HG03571 (cell line): ENCODE measurements around the gene NXT1.
"Not testable (repeated sequence)": the region's sequence is repeated elsewhere in the genome, so short reads cannot be mapped to it uniquely, and the experiment has no call there.

Experiments
- ATAC-seq: cut with Tn5 transposase; IDR thresholded peaks from one replicate; pipeline ENCODE4 v1.9.1; 2021; ENCODE audit not compliant: unreplicated experiment

NXT1 gene

GRCh38 chr20:23350196-23350903 is at the start of gene NXT1:
NXT1 (plus strand) TSS chr20:23350791; CDS start chr20:23354042, 3,251 bp downstream.
- peak; percentile 85 for ATAC-seq

GRCh38 chr20:23301436-23302050 is 49.0 kb upstream of the NXT1 start:
- no peak for ATAC-seq

GRCh38 chr20:23302386-23302785 is 48.2 kb upstream of the NXT1 start:
- ATAC-seq = no peak

GRCh38 chr20:23302801-23303200 is 47.8 kb upstream of the NXT1 start:
- no peak for ATAC-seq

- no peak for ATAC-seq
These were observed 47.1 kb upstream of the NXT1 start for GRCh38 chr20:23303325-23304102.

GRCh38 chr20:23304616-23305015 is 46.0 kb upstream of the NXT1 start:
- no peak for ATAC-seq

- no peak for ATAC-seq
These were observed 45.5 kb upstream of the NXT1 start for GRCh38 chr20:23305098-23305497.

GRCh38 chr20:23307393-23307792 is 43.2 kb upstream of the NXT1 start:
- ATAC-seq = not testable (repeated sequence)

- no peak for ATAC-seq
These were observed 42.6 kb upstream of the NXT1 start for GRCh38 chr20:23308024-23308423.

GRCh38 chr20:23308908-23309307 is 41.7 kb upstream of the NXT1 start:
- ATAC-seq = no peak

- no peak for ATAC-seq
These were observed 40.8 kb upstream of the NXT1 start for GRCh38 chr20:23309781-23310180.

- ATAC-seq = no peak
These were observed 38.6 kb upstream of the NXT1 start for GRCh38 chr20:23311947-23312506.

GRCh38 chr20:23313271-23313670 is 37.3 kb upstream of the NXT1 start:
- ATAC-seq = no peak

GRCh38 chr20:23314699-23315098 is 35.9 kb upstream of the NXT1 start:
- no peak for ATAC-seq

- ATAC-seq = no peak
These were observed 35.5 kb upstream of the NXT1 start for GRCh38 chr20:23315099-23315498.

GRCh38 chr20:23316626-23317025 is 34.0 kb upstream of the NXT1 start:
- no peak for ATAC-seq

- ATAC-seq = no peak
These were observed 33.5 kb upstream of the NXT1 start for GRCh38 chr20:23317081-23317480.

GRCh38 chr20:23318347-23318746 is 32.2 kb upstream of the NXT1 start:
- ATAC-seq = no peak

GRCh38 chr20:23320317-23320716 is 30.3 kb upstream of the NXT1 start:
- no peak for ATAC-seq

- ATAC-seq = no peak
These were observed 25.5 kb upstream of the NXT1 start for GRCh38 chr20:23325107-23325506.

GRCh38 chr20:23326774-23327173 is 23.8 kb upstream of the NXT1 start:
- ATAC-seq = no peak
